Cerebellar cortex (tissue), 1 donor: ENCODE results near the gene KIR3DL1.
"Not testable (repeated sequence)": the region's sequence is repeated elsewhere in the genome, so short reads cannot be mapped to it uniquely, and the experiment has no call there.

Experiments used
- DNase-seq: peaks from one replicate; pipeline ENCODE4 v3.0.0-alpha.2; 2015; ENCODE audit warnings: low spot score

The KIR3DL1 gene

DNA sequence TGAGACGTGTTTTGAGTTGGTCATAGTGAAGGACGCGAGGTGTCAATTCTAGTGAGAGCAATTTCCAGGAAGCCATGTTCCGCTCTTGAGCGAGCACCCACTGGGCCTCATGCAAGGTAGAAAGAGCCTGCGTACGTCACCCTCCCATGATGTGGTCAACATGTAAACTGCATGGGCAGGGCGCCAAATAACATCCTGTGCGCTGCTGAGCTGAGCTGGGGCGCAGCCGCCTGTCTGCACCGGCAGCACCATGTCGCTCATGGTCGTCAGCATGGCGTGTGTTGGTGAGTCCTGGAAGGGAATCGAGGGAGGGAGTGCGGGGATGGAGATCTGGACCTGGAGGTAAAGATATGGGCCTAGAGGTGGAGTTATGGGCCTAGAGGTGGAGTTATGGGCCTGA is at the start of gene KIR3DL1:
Gene KIR3DL1, plus strand, starts transcription at position 218 of the 400 bp plus-strand sequence.
- DNase-seq: not testable (repeated sequence)

DNA sequence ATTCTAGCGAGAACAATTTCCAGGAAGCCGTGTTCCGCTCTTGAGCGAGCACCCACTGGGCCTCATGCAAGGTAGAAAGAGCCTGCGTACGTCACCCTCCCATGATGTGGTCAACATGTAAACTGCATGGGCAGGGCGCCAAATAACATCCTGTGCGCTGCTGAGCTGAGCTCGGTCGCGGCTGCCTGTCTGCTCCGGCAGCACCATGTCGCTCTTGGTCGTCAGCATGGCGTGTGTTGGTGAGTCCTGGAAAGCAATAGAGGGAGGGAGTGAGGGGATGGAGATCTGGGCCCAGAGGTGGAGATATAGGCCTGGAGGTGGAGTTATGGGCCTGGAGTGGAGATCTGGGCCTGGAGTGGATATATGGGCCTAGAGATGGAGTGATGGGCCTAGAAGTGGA is 46.6 kb upstream of the KIR3DL1 start, which contains the start of gene KIR2DL1:
Gene KIR2DL1, plus strand, starts transcription at position 148 of the 400 bp plus-strand sequence. Its CDS starts 58 bp downstream, at position 206.
- DNase-seq: not testable (repeated sequence)

DNA sequence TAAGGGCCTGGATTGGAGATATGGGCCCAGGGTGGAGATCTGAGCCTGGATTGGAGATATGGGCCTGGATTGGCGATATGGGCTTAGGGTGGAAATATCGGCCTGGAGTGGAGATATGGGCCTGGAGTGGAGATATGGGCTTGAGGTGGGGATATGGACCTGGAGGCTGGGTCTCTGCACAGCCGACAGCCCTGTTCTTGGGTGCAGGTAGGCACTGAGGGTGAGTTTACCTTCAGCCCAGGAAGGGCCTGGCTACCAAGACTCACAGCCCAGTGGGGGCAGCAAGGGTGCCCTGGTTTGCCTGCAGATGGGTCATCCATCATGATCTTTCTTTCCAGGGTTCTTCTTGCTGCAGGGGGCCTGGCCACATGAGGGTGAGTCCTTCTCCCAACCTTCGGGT is 45.8 kb upstream of the KIR3DL1 start:
- DNase-seq: not testable (repeated sequence)

DNA sequence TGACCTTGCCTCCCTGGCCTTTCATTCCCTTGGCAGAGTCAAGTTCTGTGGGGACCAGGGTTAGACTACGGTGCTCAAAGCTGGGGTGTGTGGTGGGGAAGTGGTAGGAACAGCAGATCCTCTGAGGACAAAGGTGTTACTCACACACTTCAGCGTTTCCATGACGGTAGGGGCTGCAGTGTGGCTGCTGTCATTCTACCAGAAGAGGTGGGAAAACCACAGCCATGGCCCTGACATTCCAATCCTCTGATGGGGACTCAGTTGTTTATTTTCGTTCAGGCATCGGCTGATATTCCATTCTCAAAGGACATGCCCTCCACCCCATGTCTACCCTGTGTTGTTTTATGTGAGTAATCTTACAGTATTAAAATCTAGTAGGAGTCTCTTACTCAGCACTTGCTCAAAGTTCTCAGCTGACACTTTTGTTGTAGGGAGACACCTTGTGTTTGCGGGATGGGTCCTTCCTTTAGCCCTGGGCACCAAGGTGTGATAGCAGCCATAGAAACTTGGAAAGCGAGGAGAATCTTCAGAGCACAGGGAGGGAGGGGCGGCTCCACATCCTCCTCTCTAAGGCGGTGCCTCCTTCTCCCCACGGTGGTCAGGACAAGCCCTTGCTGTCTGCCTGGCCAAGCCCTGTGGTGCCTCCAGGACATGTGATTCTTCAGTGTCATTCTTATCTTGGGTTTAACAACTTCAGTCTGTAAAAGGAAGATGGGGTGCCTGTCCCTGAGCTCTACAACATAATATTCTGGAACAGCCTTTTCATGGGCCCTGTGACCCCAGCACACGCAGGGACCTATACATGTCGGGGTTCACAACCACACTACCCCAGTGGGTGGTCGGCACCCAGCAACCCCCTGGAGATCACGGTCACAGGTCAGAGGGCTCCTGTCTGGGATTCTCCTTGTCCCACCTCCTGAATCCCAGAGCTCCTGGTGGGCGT is 45.0 kb upstream of the KIR3DL1 start:
- DNase-seq: not testable (repeated sequence)

DNA sequence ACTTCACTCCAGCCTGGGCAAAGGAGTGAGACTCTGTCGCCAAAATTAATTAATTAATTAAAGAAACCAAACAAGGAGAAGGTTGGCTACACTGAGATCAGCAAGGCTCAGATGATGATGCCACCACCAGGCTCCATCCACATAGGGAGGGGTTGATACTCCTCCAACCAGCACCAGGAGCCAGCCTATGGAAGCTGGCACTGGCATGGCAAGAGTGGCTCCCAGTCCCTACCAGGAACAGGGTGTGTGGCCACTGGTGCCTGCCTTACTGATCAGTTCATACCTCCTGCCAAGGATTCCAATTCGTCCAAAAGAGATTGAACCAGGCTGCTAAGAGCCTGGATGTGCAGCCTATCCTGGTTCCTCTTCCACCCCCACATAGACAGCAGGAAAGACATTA is 43.6 kb upstream of the KIR3DL1 start:
- not testable (repeated sequence) for DNase-seq

DNA sequence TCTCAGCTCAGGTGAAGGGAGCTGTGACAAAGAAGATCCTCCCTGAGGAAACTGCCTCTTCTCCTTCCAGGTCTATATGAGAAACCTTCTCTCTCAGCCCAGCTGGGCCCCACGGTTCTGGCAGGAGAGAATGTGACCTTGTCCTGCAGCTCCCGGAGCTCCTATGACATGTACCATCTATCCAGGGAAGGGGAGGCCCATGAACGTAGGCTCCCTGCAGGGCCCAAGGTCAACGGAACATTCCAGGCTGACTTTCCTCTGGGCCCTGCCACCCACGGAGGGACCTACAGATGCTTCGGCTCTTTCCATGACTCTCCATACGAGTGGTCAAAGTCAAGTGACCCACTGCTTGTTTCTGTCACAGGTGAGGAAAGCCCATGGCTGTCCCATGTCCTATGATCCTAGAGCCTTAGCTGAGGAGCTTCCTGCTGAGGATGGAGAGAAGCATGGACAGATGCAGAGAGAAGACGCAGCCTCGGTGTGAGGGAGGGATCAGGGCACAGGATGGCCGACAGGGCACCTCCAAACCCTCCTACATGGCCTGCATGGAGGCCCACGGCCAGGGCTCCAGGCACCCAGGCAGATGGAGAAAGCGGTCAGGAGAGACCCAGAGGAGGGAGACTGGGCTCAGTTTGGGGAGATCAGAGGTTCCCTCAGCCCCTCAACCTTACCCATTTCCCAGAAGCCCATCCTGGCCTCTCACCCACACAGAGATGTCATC is 41.0 kb upstream of the KIR3DL1 start:
- not testable (repeated sequence) for DNase-seq

DNA sequence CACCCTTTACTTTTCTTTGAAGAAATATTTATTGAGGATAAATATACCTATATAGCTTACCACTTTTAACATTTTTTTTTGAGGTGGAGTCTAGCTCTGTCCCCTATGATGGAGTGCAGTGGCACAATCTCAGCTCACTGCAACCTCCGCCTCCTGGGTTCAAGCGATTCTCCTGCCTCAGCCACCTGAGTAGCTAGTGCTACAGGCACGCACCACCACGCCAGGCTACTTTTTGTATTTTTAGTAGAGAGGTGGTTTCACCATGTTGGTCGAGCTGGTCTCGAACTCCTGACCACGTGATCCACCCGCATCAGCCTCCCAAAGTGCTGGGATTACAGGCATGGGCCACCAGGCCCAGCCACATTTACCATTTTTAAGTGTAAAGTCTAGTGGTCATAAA is 40.4 kb upstream of the KIR3DL1 start:
- DNase-seq: not testable (repeated sequence)

DNA sequence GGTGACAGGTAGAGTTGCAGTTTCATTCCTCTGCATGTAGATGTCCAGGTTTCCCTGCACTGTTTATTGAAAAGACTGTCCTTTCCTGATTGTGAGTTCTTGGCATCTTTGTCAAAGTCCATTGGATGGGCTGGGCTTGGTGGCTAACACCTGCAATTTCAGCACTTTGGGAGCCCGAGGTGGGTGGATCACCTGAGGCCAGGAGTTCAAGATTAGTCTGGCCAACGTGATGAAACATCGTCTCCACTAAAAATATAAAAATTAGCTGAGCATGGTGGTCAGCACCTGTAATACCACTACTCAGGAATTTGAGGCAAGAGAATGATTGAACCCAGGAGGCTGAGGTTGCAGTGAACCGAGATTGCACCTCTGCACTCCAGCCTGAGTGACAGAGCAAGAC is 38.4 kb upstream of the KIR3DL1 start:
- not testable (repeated sequence) for DNase-seq

DNA sequence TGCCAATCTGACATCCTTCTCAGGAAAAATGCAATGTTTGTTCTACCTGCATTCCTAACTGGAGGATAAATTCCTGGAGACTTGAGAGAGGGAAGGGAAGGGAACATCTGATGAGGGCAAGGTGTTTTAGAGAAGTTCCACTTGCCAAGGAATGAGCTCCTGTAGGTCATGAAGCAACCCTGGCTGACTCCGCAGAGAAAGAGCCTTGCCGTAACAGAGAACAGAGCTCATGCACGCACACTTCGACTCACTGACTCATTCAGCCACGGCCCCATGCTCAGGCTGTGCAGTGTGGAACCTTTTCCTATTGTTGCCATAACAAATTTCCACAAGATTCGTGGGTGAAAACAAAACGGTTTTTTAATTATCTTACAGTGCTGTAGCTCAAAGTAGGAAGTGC is 37.4 kb upstream of the KIR3DL1 start:
- DNase-seq: not testable (repeated sequence)

DNA sequence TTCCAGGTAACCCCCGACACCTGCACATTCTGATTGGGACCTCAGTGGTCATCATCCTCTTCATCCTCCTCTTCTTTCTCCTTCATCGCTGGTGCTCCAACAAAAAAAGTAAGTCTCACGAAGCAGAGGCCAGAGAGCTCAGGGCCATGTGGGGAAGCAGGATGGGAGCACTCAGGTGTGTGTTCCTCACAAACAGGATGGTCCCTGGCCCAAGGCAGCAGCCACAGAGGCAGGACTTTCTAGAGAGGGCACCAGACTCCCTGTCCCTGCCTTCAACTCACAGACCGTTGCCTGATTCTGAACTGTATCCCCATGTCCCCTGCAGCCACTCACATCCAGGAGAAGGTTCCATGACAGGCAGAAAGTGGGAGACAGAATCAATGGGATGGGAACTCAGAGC is 33.4 kb upstream of the KIR3DL1 start:
- DNase-seq: not testable (repeated sequence)

DNA sequence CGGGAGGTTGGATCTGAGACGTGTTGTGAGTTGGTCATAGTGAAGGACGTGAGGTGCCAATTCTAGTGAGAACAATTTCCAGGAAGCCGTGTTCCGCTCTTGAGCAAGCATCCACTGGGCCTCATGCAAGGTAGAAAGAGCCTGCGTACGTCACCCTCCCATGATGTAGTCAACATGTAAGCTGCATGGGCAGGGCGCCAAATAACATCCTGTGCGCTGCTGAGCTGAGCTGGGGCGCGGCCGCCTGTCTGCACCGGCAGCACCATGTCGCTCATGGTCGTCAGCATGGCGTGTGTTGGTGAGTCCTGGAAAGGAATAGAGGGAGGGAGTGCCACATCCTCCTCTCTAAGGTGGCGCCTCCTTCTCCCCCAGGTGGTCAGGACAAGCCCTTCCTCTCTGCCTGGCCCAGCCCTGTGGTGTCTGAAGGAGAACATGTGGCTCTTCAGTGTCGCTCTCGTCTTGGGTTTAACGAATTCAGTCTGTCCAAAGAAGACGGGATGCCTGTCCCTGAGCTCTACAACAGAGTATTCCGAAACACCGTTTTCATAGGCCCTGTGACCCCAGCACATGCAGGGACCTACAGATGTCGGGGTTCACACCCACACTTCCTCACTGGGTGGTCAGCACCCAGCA is 30.1 kb upstream of the KIR3DL1 start:
- DNase-seq: not testable (repeated sequence)

DNA sequence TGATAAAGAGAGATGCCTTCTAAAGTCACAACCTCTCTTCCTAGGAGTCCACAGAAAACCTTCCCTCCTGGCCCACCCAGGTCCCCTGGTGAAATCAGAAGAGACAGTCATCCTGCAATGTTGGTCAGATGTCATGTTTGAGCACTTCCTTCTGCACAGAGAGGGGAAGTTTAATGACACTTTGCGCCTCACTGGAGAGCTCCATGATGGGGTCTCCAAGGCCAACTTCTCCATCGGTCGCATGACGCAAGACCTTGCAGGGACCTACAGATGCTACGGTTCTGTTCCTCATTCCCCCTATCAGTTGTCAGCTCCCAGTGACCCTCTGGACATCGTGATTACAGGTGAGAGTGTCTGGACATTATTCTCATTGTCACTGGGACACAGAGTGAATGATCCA is 28.1 kb upstream of the KIR3DL1 start:
- DNase-seq: not testable (repeated sequence)

DNA sequence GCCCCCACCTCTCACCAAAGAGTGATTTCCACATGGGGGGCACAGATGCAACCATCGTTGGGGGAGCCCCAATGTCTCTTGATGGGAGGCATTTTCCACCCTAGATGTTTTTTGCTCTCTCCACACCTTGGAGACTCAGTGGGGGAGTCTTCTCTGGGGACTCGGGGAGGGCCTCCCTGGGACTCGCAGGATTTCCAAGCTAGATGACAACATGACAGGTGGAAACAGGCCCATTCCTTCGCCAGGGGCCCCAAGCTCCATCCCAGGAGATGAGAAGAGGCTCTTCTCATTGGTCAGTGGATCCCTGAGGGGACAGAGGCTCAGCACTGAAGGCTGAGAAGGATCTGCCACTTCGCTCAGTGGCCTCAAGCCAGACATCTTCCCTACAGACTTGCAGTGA is 25.6 kb upstream of the KIR3DL1 start:
- no peak for DNase-seq

DNA sequence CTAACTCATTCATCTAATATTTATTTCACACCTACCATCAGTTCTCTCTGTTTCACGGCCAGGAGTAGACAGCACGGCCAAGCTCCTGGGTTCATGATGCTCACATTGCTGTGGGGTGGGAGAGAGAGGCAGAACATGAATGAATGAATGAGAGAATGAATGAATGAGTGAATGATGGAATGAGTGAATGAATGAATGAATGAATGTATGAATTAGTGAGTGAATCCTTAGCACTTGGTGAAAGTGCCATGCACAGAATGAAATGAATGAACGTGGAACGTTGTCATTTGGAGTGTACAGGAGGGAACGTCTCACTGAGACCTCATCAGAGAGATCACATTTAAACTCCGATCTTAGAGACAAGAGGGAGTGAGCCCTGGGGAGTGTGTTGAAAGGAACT is 24.8 kb upstream of the KIR3DL1 start:
- DNase-seq: no peak

DNA sequence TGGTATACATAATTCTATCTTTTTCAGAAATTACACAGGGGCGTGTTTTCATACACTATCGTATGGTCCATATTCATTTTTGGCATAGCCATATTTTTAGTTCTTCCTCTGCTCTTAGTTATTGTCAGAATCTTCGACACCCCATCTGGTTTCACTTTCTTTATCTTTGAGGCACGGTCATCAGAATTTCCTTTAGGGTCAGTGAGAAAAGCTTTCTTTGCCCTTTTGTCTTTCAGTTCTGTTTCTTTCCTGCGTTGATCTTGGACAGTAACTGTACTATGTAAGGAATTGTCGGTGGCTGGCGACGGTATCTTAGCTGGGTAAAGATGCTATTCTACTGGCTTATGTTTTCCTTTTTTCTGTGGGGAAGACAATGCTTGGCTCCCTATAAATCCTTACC is 23.5 kb upstream of the KIR3DL1 start:
- no peak for DNase-seq

DNA sequence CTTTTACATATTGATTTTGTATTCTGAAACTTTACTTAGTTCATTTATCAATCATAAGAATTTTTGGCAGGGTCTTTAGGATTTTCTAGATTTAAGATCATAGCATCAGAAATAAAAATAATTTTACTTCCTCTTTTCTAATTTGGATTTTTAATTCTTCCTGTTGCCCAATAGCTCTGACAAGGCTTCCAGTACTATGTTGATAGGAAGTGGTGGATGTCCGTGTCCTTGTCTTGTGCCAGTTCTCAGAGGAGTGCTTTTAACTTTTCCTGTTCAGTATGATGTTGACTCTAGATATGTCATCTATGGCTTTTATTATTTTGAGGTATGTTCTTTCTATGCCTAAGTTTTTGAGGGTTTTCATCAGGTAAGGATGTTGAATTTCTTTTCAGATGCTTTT is 20.5 kb upstream of the KIR3DL1 start:
- no peak for DNase-seq

DNA sequence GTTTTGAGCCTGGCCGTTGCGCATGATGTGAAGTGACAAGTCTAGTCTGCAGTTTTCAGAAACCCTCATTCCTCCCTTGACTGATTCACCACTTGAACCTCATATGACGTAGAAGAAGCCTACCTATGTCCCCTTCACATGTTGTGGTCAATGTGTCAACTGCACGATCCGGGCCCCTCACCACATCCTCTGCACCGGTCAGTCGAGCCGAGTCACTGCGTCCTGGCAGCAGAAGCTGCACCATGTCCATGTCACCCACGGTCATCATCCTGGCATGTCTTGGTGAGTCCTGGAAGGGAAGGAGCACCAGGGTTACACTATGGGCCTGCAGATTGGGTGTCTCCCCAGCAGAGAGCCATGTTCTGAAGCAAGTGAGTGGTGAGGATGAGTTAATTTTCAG is 12.9 kb upstream of the KIR3DL1 start, which contains the start of gene KIR2DL4:
Gene KIR2DL4, plus strand, starts transcription at position 201 of the 400 bp plus-strand sequence. Its CDS starts 42 bp downstream, at position 243.
- DNase-seq: no peak

DNA sequence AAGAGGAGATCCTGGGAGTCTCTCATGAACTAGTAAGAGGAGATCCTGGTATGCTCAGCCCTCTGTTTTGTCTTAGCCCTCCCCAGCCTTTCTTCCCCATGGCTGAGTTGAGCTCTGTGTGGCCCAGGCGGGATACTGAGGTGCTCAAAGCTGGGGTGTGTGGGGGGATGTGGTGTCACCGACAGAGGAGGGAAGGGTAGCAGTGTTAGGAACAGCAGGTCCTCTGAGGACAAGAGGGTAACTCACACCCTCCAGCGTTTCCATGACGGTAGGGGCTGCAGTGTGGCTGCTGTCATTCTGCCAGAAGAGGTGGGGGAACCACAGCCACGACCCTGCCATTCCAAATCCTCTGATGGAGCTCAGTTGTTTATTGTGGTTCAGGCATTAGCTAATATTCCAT is 12.2 kb upstream of the KIR3DL1 start:
- no peak for DNase-seq

DNA sequence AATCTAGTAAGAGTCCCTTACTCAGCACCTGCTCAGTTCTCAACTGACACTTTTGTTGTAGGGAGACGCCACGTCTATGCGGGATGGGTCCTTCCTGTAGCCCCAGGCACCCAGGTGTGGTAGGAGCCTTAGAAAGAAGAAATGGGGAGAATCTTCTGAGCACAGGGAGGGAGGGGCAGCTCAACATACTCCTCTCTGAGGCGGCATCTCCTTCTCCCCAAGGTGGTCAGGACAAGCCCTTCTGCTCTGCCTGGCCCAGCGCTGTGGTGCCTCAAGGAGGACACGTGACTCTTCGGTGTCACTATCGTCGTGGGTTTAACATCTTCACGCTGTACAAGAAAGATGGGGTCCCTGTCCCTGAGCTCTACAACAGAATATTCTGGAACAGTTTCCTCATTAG is 11.7 kb upstream of the KIR3DL1 start:
- no peak for DNase-seq

DNA sequence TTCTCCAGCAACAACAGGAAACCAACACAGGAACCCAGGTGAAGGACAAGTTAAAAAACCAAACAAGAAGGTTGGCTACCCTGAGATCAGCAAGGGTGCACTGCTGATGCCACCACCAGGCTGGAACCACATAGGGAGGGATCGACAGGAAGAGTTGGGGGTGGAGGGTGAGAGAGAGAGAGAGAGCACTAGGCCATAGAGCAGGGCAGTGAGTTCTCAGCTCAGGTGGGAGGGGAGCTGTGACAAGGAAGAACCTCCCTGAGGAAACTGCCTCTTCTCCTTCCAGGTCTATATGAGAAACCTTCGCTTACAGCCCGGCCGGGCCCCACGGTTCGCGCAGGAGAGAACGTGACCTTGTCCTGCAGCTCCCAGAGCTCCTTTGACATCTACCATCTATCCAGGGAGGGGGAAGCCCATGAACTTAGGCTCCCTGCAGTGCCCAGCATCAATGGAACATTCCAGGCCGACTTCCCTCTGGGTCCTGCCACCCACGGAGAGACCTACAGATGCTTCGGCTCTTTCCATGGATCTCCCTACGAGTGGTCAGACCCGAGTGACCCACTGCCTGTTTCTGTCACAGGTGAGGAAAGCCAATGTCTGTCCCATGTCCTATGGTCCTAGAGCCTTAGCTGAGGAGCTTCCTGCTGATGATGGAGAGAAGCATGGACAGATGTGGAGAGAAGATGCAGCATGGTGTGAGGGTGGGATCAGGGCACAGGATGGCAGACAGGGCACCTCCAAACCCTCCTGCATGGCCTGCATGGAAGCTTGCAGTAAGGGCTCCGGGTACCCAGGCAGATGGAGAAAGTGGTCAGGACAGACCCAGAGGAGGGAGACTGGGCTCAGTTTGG is 10.4 kb upstream of the KIR3DL1 start:
- no peak for DNase-seq

DNA sequence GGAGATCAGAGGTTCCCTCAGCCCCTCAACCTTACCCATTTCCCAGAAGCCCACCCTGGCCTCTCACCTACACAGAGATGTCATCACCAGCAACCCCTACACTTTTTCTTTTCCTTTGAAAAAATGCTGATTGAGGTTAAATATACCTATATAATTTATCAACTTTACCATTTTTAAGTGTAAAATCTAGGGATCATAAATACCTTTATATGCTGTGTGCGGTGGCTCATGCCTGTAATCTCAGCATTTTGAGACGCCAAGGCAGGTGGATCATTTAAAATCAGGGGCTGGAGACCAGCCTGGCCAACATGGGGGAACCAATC is 9.8 kb upstream of the KIR3DL1 start:
- no peak for DNase-seq
